NCI-H1694 (cell line): ENCODE measurements around the gene INPP5J.
"Not testable (repeated sequence)": the region's sequence is repeated elsewhere in the genome, so short reads cannot be mapped to it uniquely, and the experiment has no call there.

ENCODE experiments used
- DNase-seq: peaks from one replicate; lab custom pipeline; 2025; lab: John Stamatoyannopoulos, UW

INPP5J gene

GRCh38 chr22:31148488-31148887 is 25.7 kb downstream of the INPP5J start:
- no peak for DNase-seq

GRCh38 chr22:31148953-31149627 is 26.3 kb downstream of the INPP5J start:
- DNase-seq, result peak; percentile 64

- no peak for DNase-seq
Observed at GRCh38 chr22:31150615-31151014, 27.8 kb downstream of the INPP5J start.

DNA sequence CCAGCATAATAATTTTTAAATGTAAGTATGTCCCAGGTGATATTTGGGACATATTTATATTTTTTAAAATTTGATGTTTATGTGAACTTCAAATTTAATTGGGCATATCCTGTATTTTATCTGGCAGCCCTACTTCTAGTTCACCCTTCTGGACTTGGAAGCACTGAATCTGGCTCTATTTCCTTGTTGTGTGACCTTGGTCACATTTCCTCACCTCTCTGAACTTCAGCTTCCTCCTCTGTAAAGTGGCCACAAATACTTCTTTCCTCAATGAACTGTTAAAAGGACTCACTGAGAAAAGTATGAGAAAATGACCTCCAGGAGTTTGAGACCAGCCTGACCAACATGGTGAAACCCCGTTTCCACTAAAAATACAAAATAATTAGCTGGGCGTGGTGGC is 29.1 kb downstream of the INPP5J start:
- DNase-seq, result no peak

DNA sequence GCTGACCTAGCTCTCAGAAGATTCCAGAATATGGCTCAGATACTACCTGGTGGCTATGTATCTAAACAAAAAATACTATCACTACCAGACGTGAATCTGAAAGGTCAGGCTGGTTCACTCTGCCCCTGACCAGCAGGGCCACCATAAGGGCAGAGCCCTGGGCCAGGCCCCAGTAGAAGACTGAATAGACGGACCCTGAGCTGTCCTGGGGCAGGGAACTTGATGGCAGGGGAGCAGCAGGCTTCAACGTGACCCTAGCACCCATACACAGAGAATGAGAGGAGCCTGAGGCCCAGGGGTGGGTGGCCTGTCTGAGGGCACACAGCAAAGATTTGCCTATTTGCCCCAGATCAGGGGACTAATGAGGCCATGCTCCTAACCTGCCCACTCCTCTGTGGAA is 30.6 kb downstream of the INPP5J start:
- no peak for DNase-seq

- DNase-seq, result no peak
Observed at GRCh38 chr22:31154975-31155374, 32.2 kb downstream of the INPP5J start.

- no peak for DNase-seq
Observed at GRCh38 chr22:31155422-31155821, 32.7 kb downstream of the INPP5J start.

DNA sequence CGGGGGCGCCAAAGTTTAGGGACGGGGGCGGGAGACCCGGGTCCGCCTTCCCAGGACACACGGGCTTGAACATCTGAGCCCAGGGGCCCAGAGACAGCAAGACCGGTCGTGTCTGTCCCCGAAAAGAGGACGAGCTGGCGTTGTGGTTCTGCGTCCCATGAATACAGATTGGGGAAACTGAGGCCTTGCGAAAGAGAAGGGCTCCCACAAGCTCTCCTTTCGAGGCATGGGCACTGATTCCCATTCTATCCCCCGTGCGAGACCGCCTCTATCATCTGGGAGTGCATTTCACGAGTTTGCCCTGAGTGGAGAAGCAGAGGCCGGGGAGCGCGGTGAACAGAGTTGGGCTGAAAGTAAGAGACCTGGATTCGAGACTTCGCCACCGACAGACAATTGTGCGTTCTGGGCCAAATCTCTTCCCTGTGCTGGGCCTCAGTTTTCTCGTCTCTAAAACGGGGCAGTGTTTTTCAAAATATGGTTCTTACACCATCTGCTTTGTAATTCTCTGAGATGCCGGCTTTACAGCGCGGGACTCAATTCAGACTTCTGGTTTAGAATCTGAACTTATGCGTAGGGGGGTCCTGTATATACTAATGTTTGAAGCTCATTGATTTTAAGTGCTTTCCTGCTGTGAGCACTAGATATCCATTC is 37.7 kb downstream of the INPP5J start:
- DNase-seq, result no peak

DNA sequence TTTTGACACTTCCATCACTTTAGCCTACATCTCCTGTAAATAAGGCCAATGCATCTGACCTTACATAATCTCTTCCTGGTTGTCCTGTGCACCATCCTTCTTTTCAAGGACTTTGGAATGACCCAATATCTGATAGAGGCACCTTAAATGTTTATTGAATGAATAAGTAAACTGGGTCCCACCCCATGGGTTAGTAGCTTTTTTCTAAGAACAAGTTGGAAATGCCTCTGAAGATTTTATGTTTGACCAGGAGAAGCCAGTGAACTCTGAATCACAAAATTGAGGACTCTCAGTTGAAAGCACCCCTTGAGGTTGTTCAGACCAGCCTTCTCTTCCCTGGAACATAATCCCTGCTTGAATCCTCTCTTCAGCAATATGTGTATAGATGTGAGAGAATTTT is 38.6 kb downstream of the INPP5J start:
- no peak for DNase-seq

- DNase-seq, result no peak
Observed at GRCh38 chr22:31162015-31162765, 39.4 kb downstream of the INPP5J start.

GRCh38 chr22:31170971-31171370 is 48.2 kb downstream of the INPP5J start:
- DNase-seq, result no peak

GRCh38 chr22:31171734-31172133 is 49.0 kb downstream of the INPP5J start:
- not testable (repeated sequence) for DNase-seq

GRCh38 chr22:31173386-31174145 is 50.8 kb downstream of the INPP5J start:
- no peak for DNase-seq

DNA sequence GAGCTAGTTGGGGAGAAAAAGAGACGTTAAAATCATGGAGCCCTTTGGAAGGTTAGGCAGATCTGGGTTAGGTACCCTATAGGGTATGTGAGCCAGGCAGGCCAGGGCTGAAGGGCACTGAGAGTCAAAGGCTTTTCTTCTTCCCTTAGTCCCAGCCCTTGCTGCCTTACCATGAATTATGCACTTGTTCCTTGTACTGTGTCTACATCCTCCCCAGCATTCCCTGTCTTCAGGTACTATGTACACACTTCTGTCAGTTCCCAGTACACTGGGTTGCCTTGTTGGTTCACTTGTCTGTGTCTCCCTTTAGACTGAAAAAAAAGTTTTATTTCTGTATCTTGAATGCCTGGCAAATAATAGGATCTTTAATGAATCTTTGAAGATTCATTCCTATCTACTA is 54.2 kb downstream of the INPP5J start:
- no peak for DNase-seq

DNA sequence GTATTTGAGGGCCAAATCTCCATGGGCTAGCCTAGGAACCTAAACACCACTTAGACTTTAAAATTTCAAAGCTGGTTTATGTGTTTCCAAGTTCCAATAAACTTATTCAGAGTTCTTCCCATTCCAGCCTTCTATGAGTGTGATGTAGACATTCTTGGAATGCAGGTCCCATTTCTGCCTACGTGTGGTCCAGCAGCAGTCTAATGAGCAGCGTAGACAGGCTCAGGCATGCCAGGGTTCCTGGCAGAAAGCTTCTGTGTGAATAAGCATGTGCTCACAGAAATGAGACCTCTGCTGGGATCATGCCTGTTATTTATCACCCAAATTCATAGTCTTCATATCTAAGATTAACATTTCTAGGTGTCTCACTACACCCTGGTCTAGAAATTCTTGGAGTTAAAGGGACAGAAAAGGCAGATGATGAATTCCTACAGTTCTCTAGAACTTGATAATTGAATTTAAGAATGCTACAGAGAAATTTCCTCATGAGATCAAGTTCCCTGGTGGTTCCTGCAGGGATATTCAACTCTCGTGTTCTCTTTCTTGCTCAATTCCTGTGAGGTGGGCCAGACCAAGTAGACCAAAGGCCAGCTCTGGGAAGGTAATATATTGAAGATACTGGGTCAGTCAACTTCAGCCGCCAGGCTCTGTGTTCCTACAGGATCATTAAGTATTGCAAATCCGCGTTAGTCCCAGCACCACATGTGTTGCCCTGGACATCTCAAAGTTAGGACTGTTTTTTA is 54.8 kb downstream of the INPP5J start:
- DNase-seq, result peak; percentile 50

- no peak for DNase-seq
Observed at GRCh38 chr22:31178859-31179258, 56.1 kb downstream of the INPP5J start.

DNA sequence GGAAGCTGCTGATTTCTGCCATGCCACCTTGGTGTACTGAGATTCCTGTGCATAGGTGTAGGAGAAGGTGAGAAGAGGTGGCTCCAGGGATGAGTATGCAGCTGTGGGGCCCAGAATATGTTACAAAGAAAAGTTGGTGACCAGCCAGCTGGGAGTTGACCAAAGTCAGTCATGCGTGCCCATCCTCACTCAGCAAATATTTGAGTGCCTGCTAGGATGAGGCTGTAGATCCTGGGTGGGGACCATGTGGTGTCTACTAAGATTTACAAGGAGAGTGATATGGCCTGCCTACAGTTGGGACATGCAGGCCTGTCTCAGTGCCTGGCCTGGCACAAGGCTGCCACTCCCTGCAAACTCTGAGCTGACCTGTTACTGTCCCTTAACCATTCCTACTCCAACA is 56.6 kb downstream of the INPP5J start:
- DNase-seq, result no peak

DNA sequence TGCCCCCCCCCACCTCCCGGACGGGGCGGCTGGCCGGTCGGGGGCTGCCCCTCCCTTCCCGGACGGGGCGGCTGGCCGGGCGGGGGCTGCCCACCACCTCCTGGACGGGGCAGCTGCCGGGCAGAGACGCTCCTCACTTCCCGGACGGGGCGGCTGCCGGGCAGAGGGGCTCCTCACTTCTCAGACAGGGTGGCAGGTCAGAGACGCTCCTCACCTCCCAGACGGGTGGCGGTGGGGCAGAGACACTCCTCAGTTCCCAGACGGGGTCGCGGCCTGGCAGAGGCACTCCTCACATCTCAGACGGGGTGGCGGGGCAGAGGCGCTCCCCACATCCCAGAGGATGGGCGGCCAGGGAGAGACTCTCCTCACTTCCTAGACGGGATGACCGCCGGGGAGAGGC is 61.2 kb downstream of the INPP5J start:
- DNase-seq, result no peak
